Activated CD4-positive, alpha-beta T cell treated with anti-CD3 and anti-CD28 coated beads, Interleukin-2, amount 50 U/mL, for 4 hours (primary cell): ENCODE results near the gene TNRC6C.
A peak's percentile ranks its signal among the peaks of the same experiment; 100 is the strongest.
"Not testable (repeated sequence)": the region's sequence is repeated elsewhere in the genome, so short reads cannot be mapped to it uniquely, and the experiment has no call there.

Experiments used
- DNase-seq, 2 experiments: peaks; one replicate each; pipeline ENCODE4 v3.0.0-alpha.2; 2020

The TNRC6C gene

DNA sequence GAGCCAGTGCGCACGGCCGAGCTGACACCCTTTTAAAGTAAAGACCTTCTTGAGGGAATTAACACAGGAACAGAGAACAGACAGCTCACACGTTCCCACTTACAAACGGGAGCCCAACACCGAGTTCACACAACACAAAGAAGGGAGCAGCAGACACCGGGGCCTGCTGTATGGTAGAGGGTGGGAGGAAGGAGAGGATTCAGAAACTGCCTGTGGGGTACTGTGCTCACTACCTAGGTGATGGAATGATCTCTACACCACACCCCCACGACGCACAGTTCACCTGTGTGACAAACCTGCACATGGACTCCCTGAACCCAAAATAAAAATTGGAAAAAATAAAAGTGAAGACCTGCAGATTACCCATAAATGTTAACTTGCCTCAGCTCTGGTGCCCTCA lies 137.6 kb downstream of the TNRC6C start:
- DNase-seq: no peak

- DNase-seq: no peak
These were observed 142.6 kb downstream of the TNRC6C start for GRCh38 chr17:78101112-78101511.

DNA sequence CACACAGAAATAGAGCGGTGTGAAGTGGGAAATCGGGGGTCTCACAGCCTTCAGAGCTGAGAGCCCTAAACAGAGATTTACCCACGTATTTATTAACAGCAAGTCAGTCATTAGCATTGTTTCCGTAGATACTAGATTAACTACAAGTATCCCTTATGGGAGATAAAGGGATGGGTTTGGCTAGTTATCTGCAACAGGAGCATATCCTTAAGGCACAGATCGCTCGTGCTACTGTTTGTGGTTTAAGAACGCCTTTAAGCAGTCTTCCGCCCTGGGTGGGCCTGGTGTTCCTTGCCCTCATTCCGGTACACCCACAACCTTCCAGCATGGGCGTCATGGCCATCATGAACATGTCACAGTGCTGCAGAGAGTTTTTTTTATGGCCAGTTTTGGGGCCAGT lies 143.0 kb downstream of the TNRC6C start:
- DNase-seq: no peak

DNA sequence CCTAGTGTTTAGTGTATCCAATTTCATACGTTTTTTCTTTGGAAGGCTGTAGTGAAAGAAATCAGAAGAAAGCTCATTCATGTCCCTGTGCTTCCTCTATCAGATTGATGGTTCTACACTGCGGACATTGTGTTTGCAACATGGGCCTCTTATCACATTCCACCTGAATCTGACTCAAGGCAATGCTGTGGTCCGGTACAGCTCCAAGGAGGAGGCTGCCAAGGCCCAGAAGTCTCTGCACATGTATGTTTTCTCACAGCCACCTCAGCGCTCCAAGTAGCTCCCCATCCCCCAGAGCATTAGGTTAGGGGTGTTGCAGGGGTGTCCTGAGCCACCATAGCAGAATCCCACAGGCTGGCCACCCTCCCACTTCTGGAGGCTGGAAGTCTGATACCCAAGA lies 144.8 kb downstream of the TNRC6C start:
- no peak for DNase-seq

DNA sequence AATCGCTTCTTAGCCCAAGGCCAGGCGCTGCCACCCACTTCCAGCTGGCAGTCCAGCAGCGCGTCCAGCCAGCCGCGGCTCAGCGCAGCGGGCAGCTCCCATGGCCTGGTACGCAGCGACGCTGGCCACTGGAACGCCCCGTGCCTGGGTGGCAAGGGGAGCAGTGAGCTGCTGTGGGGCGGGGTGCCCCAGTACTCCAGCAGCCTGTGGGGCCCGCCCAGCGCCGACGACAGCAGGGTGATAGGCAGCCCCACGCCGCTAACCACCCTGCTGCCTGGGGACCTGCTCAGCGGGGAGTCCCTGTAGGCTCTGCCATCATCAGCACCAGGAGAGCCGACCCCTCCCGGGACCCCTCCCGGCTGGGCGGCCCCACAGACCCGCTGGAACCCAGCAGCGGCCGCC lies 146.0 kb downstream of the TNRC6C start:
- no peak for DNase-seq

DNA sequence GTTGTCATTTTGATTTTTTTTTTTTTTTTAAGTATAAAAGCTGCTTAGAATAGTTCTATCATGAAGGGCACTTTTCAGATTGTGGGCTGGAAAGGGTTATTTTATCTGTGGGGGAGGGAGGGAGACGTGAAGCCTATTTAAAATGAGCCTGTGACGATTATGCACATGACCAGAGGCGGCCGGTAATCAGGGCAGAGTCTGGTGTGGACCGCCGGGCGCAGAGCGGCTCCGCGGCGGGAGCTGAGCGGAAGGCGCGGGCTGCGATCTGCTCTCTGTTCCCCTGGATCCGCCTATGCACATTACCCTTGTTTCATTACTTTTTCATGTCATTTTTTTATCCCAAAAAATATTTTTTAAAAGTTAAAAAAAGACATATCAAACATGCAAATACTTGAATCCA lies 146.6 kb downstream of the TNRC6C start:
- DNase-seq: no peak

- no peak for DNase-seq
These were observed 147.0 kb downstream of the TNRC6C start for GRCh38 chr17:78105551-78105950.

DNA sequence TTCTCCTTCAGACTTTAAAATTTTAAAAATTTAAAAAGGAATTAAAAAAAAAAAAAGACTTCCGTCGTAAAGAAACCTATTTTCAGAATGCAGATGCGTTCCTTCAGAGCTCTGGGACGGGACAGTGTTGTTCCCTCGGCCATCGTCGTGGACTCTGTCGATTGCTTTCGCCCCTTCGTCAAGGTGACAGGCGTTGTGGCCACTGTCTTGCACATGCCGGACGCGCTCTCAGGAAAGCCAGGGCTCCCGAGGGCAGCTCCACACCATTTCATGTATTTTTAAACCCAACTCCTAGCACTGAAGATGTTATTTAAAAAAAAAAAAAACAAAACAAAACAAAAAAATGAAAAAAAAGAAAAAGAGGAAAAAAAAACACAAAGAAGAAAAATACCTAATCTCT lies 147.7 kb downstream of the TNRC6C start:
- DNase-seq: no peak

GRCh38 chr17:78107457-78107856 lies 149.0 kb downstream of the TNRC6C start:
- no peak for DNase-seq

GRCh38 chr17:78107976-78108725 lies 149.6 kb downstream of the TNRC6C start:
- DNase-seq: no peak

GRCh38 chr17:78108726-78109488 lies 150.4 kb downstream of the TNRC6C start:
- no peak for DNase-seq

- no peak for DNase-seq
These were observed 150.9 kb downstream of the TNRC6C start for GRCh38 chr17:78109489-78109761.

GRCh38 chr17:78110363-78111015 lies 152.0 kb downstream of the TNRC6C start:
- no peak for DNase-seq

GRCh38 chr17:78111016-78111726 lies 152.7 kb downstream of the TNRC6C start:
- DNase-seq: no peak

DNA sequence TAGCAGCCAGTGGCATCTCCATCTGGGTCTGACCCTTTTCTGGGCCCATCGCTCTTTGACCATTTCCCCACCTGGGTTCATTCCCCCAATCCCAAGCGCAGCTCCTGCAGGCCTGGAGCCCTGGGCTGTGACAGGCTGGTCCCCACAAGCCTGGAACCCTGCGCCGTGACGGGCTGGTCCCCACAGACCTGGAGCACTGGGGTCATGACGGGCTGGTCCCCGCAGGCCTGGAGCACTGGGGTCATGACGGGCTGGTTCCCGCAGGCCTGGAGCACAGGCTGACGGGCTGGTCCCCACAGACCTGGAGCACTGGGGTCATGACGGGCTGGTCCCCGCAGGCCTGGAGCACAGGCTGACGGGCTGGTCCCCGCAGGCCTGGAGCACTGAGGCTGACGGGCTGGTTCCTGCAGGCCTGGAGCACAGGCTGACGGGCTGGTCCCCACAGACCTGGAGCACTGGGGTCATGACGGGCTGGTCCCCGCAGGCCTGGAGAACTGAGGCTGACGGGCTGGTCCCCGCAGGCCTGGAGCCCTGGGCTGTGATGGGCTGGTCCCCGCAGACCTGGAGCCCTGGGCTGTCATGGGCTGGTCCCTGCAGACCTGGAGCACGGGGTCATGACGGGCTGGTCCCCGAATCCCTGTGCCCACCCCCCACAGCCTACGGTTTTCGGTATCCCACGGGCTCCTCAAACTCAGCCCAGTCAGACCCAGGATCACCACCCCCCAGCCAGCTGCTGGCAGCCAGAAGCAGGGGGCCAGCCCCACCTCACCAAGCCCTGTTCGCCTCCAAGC lies 153.4 kb downstream of the TNRC6C start:
- no peak for DNase-seq

- peak; percentile 66 to 74 for DNase-seq
These were observed 154.3 kb downstream of the TNRC6C start for GRCh38 chr17:78112518-78113471.

DNA sequence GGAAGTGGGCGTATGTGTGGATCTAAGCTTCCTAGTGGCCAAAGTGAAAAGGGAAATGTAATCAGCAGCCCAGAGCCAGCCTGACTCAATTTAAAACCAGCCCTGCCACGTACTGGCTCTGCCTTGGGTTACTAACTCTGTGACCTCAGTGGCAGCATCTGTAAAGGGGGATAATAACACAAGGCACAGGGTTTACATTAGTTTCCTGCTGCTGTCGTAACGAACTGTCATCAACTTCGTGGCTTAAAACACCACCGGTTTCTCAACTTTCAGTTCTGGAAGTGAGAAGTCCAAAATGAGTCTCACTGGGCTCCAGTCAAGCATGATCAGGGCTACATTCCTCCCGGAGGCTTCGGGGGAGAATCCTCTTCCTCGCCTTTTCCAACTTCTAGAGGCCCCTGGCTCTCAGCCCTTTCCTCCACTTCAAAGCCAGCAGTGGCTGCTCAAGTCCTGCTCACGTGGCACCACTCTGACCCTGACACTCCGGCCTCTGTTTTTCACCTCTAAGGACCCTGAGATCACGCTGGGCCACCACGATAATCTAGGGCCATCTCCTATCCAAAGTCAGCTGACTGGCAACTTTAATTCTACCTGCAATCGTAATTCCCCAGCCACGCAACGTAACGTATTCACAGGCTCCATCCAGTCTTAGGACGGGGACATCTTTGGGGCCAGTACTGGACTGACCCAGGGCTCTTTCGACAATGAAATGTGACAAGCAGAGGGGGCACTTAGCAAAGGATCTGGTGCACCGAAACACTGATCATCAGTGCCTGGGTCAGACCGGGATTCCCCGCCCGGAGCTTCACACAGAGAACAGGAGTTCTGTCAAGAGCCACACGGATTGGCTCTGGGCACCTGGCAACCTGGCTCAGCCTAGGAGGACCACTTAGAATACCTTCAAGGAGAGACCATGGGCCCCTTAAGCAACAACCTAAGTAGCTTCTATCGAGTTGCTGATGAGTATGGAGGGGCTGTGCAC lies 155.6 kb downstream of the TNRC6C start:
- DNase-seq: no peak

GRCh38 chr17:78114831-78115723 lies 156.6 kb downstream of the TNRC6C start:
- DNase-seq: no peak

DNA sequence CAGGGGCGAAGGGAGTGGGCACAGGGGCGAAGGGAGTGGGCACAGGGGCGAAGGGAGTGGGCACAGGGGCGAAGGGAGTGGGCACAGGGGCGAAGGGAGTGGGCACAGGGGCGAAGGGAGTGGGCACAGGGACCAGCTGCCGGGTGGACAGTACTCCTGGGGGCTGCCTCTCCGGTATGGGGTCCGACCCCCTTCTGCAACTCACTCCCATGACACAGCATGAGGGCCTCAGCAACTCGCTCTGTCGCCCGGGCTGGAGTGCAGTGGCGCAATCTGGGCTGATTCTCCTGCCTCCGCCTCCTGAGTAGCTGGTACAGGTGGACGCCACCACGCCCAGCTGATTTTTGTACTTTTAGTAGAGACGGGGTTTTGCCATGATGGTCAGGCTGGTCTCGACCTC lies 157.3 kb downstream of the TNRC6C start:
- not testable (repeated sequence) for DNase-seq
